GM18861 (cell line): Measurements from ENCODE around the gene ARGLU1.

Source experiments
- ATAC-seq: cut with Tn5 transposase; IDR thresholded peaks from one replicate; pipeline ENCODE4 v1.9.1; 2021; ENCODE audit not compliant: unreplicated experiment

ARGLU1 gene

DNA sequence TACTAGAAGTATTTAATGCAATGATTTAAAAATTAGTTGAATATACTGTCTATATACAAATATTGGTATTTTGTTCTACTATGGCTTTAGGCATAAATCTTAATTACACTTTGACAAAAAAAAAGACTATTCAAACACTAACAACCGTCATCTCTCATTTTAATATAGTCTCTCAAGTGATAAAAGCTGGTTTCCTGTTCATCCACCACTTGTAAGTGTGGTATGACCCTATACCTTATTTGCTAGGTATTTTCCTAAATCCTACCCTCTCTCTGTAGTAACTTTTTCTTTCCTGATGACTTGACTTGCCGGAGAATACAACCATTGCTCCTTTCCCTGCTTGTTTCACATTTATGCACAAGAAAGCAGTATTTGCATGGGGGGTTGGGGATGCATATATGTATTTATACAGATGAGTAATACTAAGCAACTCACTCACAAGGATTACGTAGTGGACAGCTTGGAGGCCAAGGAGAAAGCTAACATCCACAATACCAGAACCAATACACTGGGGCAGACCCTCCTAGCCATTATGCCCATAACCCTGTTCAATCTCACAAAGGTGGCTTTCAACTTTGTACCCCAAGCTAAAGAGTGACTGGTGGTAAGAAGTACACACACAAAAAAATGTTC is 19.8 kb downstream of the ARGLU1 start:
- no peak for ATAC-seq

DNA sequence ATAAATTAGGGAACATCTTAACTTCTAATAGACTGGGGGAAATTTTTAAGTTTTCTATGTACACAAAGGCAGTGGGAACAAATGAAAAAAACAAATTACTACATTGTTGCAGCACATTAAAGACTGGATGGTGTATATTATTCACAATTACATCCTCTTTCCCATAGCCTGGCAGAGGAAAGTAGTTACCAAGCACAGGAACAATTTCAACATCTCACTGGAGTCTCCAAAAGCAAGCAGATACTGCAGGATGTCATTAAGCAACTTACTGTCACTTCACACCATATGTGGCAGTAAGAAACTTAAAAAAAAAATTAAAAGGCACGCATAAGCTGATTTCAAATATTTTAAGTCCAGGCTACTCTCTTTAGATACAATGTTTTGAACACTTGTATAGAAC is 26.1 kb downstream of the ARGLU1 start:
- ATAC-seq, result no peak

DNA sequence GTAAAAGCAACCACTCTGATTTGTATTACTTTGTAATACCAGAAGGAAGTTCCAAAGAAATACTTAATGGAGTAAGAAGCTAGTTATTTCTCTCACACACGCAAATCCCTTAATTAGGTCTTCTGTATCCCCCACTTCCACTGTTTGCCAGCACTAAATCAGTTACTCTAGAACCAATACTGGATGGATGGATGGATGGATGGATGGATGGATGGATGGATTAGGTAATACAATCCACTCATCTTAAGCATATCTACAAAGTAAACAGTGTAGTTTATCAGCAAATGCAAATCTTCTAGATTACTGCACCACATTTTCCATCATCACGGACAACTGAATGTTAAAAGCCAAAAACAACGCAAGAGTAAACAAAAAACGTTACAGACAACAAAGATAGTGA is 27.3 kb downstream of the ARGLU1 start:
- no peak for ATAC-seq

- ATAC-seq, result no peak
Measured at GRCh38 chr13:106537521-106537920, 30.4 kb downstream of the ARGLU1 start.

DNA sequence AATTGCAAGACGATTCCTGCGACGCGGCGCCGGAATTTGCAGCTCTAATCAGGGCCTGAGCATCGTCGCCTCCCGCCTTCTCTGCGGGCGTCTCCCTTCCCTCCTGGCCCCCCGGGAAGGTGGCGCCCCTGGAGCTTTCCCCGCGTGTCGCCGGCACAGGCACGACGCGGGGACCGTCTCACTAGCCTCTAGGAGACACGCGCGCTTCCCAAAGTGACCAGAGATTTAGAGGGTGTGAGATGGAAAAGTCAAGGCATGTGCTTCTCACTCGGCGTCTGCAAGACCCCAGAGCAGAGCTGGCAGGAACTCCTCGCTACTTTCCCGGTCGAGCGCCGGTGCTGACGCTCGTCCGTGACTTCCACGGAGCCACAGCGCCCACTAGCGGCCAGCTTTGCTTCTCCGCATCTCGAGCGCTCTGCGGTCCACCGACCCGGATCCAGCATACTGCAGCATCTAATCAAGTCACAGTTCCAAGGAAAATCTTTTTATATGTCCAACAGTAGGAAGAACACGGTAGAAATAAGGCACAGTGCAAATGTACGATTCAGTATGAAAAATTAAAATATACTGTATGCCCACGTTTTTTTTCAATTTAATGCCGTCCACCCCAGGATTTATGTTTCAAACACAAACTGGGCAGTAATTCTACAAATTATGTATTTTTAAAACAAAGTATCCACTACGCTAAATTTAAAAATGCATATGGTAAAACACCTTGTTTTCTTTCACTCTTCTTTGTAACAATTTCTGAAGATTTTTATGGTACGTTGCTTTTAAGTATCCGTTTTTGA is 31.5 kb downstream of the ARGLU1 start:
- ATAC-seq, result peak; percentile 29

GRCh38 chr13:106535552-106536243 is 32.2 kb downstream of the ARGLU1 start, which contains the start of gene EFNB2:
EFNB2 (minus strand) TSS chr13:106535662; CDS start chr13:106534964, 698 bp downstream.
- peak; percentile 94 for ATAC-seq

DNA sequence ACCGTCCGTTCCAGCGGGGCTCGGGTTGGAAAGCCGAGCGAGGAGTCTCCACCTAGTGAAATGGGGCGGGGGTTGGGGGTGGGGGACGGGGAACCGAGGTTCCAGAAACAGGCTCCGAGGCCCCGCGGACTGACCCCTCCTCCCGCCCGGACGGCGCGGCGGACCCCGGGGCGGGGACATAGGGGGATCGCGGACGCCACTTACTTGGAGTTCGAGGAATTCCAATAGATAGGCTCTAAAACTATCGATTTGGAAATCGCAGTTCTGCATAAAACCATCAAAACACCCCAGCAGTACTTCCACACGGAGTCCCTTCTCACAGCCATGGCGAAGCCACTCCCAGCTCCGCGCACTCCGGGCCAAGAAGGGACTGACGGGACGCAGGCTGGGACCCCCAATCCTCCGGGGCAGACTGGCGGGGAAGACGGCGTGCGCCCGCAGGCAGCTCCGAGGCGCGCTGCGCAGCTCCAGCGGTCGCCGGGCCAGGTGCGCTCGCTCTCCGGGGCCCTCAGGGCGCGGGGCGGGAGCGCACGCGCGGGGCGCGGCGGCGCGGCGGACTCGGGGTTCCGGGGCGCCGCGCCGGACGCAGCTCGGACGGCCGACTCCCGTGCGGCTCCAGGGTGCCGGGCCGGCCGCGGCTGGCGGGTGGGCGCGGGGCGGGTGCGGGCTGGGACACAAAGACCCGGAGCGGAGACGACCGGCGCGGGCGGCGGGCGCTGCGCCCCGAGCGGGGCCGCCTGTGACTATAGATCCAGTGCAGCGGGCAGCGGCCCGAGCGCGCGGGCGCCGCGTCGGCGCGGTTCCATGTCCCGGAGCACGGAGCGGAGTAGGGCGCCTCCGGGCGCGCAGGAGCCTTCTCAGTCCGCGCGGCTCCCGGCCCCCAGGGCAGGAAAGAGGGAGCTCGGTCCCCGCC is 33.0 kb downstream of the ARGLU1 start:
- ATAC-seq, result peak; percentile 21

- no peak for ATAC-seq
Measured at GRCh38 chr13:106533943-106534638, 33.8 kb downstream of the ARGLU1 start.

DNA sequence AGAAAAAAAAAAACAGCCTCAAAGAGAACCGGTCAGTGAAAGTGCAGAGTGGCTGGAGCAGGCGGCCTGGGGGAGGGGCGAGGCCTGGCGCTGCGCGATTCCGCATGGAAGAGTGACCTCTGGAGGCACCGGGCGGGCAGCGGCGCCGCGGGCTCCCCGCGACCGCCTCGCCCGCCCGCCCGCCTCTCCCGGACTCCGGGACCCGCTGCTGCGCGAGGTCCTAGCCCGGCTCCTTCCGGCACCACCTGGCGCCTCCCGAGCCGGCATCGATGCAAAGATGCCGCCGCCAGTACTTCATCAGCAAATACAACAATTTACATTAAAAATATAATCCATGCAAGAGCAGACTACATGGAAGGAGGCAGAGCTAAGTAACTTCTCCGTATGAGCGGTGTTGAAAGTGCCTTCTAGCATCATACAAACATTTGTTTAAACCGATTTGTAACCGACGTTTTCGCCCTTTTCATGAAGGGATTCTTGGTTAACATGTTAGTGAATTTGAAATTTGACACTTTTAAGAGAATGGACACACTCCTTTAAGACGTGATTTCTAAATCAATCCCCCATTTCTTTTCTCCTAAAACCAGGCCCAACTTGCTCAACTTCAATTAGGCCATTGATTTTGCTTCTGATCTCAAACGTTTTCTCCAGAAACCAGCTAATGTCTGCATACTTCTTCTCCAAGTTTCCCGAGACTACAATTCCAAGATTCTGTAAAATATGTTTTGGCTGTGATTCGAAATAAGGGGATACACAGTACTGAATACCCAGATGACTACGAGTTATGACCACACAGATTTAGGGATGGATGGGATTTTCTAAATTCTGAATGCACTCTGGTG is 34.6 kb downstream of the ARGLU1 start:
- ATAC-seq, result no peak

- ATAC-seq, result no peak
Measured at GRCh38 chr13:106532111-106532929, 35.6 kb downstream of the ARGLU1 start.

DNA sequence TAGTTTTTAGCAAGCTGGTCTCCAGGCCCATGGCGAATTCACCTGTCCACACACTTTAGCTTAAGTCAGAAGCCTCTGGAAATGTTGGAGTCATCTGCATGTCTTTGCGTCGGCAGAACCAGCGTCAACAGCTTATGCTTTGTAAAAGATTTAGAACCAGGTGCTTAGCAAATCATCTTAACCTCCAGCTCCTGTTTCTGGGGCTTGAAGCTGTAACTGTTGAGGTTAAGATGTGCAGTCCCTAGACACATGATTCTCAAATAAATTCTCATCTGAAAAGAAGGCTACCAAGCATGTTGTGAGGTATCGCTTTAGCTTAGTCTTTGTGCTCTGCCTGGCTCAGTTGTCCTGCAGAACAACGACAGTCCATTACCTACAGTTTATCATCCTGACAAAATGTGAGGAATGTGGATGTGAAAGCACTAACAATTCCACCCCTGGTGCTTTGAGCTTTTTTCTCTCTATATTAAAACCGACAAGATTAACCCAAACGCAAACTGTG is 36.9 kb downstream of the ARGLU1 start:
- ATAC-seq, result no peak

DNA sequence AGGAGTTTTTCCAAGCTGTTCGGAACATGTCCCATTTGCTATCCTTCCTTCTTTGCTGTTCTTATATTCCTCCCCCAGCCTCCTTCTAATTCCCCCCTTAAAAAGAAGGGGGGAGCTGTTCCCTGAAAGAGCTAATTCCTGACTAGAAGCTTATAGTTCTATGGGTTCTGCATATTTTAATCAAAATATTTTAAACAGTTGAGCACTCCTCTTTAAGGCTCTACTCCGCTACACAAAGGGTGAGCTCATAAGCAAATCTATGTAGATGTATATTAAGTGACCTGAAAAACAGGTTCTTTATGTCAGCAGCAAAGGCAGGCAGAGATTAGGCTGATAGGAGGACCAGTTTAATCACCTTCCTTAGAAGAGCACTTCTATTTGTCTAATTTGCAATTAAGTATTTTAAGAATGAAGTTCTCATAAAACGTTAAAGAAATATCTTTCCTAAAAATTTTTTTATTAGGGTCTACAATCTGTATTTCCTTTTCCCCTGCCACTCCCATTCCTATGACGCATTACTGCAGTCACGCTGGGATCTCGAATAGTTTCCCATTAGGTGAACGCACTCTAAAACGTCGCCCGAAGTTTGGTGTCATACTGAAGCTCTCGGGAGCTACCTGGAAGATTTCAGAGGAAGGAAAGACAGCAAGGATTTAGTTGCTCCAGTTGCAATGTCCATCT is 37.6 kb downstream of the ARGLU1 start:
- no peak for ATAC-seq

DNA sequence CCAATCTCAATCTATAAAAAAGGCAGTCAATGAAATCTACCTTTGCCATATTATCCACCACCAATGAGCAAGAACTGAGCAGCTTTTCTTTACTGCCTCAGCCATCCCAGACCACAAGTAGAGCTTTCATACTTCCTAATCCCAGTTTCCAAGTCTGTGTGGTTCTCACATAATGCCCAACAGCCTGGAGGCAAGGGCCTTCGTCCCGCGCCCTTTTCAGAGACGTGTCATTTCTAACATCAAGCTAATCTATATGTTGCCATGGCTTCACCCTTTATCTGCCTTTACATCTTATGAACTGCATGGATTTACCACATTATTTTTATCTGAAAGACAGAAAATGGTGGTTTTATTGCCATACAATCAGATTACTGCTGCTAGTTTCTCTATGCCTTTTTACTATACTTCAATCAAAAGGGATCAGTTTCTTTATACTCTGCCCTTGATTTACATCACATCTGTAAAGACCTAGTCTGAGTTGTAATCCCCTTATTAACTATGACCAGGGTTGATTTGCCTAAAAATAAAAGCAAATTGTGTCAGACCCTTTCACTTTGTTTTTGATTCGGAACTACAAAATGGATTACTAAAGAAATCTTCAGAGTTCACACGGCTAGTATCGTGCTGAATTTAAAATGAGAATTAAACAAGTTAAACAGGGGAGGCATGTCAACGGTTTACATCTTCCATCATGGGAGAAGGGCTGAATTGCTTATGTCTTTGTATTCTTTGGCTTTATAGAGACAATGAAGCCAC is 38.3 kb downstream of the ARGLU1 start:
- ATAC-seq, result no peak

- ATAC-seq, result no peak
Measured at GRCh38 chr13:106528718-106529414, 39.1 kb downstream of the ARGLU1 start.

GRCh38 chr13:106527826-106528225 is 40.1 kb downstream of the ARGLU1 start:
- no peak for ATAC-seq

DNA sequence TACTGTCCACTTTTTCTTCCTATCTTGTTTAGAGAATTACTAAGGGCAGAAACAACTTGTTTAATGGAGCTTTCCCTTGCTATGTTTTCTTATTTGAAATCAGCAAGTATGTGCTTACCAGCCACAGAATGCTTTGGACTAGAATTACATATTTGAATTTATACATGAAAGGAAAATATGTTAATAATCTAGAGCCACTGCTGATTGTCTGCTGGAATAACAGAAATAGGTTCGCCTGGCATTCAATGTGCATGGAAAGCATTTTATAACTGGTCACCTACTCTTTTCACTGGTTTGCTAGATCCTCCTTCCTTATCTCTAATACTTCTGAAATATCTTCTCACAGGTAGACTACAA is 40.5 kb downstream of the ARGLU1 start:
- no peak for ATAC-seq
